ENCODE data around the gene ATXN7L1. TPM values are rescaled to one million over a fixed set of nuclear protein-coding genes. Genes with fewer than 3 reads are reported as not detected.
A peak's percentile ranks its signal among the peaks of the same experiment; 100 is the strongest.

The ATXN7L1 gene
- polyA plus RNA-seq, 6 donors from 2014 or later: 9.8 to 18.2 (median 10.8) TPM

DNA sequence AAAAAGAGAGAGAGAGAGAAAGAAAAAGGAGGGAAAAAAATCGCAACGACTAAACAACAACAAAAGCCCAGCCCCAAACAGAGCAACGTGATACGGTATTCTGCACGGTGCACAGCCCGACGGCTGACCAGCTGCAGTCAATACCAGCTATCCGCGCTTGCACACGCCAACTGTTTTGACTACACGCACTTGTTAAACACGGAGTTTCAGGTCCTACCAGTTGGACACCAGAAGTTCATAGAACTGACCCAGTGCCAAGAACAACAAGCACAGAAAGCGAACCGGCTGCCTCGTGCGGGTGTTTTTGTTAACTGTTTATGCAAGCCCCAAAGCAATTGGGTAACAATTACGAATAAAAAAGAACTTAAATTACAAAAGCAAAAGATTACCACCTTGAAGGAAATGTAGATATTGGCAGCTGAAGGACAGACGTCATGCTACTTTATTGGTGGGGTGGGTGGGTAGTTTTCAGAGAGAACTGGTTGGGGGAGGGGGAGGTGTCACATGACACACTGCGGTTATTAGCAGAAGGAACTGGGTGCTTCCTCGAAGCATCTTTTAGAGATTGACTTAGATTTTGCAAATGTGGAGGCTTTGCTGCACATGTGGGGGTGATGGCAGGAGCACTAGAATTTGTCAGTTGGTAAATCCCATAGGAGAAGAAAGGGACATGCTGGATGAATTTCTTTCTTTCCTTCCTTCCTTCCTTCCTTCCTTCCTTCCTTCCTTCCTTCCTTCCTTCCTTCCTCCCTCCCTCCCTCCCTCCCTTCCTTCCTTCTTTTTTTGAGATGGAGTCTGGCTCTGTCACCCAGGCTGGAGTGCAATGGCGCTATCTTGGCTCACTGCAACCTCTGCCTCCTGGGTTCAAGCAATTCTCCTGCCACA lies 184.5 kb downstream of the ATXN7L1 start:
- Mint-ChIP-seq H3K36me3 (peaks cover 4 to 7% of the 10 kb centered on the region in 2 donors), H3K27ac (peak overlapping the region; percentile 98 to 99 (median 99)), H3K9me3 (peaks cover 0 to 7% (median 5%) of the 10 kb centered on the region in 7 donors), H3K4me3 (peak overlapping the region; percentile 91 to 100 (median 96)), H3K4me1 (peaks cover 30 to 54% (median 53%) of the 10 kb centered on the region in 3 donors), H3K27me3 (peaks cover 0 to 4% (median 0%) of the 10 kb centered on the region in 3 donors)
- DNase-seq: peak; percentile 87
- ATAC-seq (ENCODE audit: low read depth in 2 of 2): peak; percentile 83 to 87

DNA sequence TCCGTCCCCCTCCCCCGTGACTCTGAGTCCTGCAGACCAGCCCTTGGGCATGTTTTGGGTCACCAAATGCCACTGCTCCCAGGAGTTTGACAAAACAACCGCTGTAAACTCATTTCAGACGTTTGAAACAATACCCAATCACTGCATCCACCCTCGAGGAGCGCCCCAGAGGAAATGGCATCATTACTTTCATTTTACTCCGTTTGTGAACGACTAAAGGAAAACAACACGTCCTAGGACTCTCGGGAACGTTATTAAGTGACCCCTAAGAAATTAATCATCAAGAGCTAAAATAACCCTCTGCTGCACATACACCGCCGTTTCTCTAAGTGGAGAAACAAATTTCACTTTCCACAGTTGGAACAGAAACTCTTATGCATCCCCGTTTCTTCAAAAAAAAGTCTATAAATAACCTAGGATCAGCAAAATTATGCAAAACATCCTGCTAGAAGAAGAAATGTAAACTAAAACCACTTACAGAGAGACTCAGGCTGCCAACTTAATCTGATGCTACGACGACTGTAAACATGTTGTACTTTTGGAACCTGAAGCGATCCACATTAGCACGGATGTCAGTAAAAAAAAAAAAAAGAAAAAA lies 185.2 kb downstream of the ATXN7L1 start:
- H3K4me1 Mint-ChIP-seq: peaks cover 30 to 54% (median 53%) of the 10 kb centered on the region in 3 donors
- ATAC-seq (ENCODE audit: low read depth in 2 of 2): peak; percentile 34 to 42
- H3K27me3 Mint-ChIP-seq: peaks cover 0 to 4% (median 0%) of the 10 kb centered on the region in 3 donors
- peak; percentile 35 for DNase-seq
- H3K9me3 Mint-ChIP-seq: no peaks in the 10 kb centered on the region
- H3K4me3 Mint-ChIP-seq: peak overlapping the region; percentile 91 to 100 (median 96)
- H3K27ac Mint-ChIP-seq: peak overlapping the region; percentile 98 to 99 (median 99)
- H3K36me3 Mint-ChIP-seq: peaks cover under 1 to 4% of the 10 kb centered on the region in 2 donors

DNA sequence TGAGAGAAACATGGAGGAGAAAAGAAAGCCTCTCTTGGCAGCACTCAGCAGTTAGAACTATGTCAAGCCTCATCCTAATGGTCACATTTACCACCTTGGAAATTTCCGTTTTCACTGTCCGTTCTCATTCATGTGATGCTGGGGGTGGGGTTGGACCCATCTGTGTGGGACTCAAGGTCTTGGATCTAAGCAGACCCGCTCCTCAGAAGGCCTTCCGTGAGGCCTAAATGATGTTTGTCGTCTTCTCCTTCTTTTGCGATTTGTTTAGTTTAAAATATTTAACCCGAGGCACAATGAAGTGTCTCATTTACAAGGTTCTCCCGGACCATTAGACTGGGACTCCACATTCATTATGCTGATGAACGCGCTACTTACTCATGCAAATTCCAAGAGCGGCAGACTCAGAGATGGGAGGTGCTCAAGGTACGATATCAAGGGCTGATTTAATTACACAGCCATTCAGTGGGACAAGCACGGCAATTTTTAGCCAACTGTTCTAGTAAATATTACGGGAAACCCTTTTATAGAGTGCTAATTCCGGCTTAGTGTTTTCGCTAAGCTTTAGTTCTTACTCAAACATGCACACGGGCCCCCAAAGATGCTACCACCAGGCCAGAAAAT lies 186.0 kb downstream of the ATXN7L1 start:
- no peaks in the 10 kb centered on the region for H3K36me3 Mint-ChIP-seq
- peaks cover 0 to 4% (median 0%) of the 10 kb centered on the region in 3 donors for H3K27me3 Mint-ChIP-seq
- peak overlapping the region; percentile 98 to 99 (median 99) for H3K27ac Mint-ChIP-seq
- H3K4me1 Mint-ChIP-seq: peaks cover 30 to 54% (median 48%) of the 10 kb centered on the region in 3 donors
- H3K4me3 Mint-ChIP-seq: peak overlapping the region; percentile 91 to 100 (median 96)
- no peak for ATAC-seq (ENCODE audit: low read depth in 2 of 2)
- no peak for DNase-seq
- H3K9me3 Mint-ChIP-seq: no peaks in the 10 kb centered on the region

DNA sequence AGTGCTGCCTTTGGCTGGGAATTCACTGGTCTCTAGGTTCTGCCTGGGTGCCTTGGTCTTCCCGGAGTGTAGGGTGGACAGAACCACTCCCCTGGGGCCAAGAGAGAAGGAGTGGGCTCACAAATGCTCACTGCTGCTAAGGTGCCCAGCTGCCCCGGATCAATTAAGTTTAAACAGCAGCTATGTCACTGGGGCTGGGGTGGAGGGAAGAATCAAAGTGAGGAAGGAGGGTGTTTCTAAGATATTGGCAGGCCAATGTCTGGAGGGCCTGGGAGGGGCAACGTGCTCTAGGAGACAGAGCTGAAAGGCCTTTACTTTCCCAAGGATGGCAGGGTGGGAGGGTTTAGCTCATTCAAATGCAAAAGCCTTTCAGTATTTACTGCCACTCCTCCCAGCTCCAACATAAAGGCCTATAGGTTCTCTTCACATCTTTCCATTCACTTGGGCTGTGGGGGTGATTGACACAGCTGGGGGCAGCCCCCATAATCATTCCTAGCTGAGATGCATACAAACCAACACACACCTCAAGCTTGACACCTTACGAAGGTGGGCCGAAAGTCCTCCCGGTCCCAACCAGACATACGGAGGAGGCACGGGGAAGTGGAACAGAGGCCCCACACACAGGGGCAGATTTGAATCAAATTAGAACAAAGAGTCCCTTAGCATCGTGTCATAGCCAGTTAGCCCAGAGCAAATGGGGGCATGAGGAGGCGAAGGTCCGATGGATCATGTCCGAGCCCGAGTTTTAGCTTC lies 187.2 kb downstream of the ATXN7L1 start:
- Mint-ChIP-seq H3K27ac (peak overlapping the region; percentile 29 to 98 (median 80)), H3K4me3 (peak overlapping the region in 5 of 8 donors; percentile 14 to 86 (median 43)), H3K36me3 (peaks cover under 1 to 9% of the 10 kb centered on the region in 2 donors), H3K27me3 (peaks cover 0 to 4% (median 0%) of the 10 kb centered on the region in 3 donors), H3K4me1 (peaks cover 36 to 58% (median 54%) of the 10 kb centered on the region in 3 donors), H3K9me3 (no peaks in the 10 kb centered on the region)
- DNase-seq: no peak
- ATAC-seq (ENCODE audit: low read depth in 2 of 2): no peak

DNA sequence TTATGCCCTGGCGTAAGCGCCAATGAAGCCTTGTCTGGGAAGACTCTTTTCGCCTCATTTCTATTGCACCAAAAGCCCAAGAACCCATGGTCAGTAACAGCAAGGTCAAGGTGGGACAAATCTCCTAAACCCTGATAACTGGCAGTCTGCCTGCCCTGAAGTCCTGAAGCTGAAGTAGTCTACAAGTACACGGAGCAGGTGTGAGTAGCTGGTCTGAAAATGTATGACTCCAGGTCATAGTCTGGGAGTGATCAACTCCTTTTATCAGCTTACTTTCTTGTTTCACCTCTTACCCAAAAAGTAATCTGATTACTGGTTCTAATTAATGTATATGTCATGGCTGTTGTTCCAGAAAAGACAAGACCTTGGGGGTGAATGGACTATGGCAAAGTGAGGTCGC lies 187.8 kb downstream of the ATXN7L1 start:
- peaks cover 7 to 15% of the 10 kb centered on the region in 2 donors for H3K36me3 Mint-ChIP-seq
- H3K9me3 Mint-ChIP-seq: no peaks in the 10 kb centered on the region
- H3K27me3 Mint-ChIP-seq: peaks cover 0 to 4% (median 0%) of the 10 kb centered on the region in 3 donors
- peak overlapping the region in 2 of 8 donors; percentile 76 to 86 for H3K4me3 Mint-ChIP-seq
- DNase-seq: no peak
- H3K27ac Mint-ChIP-seq: peak overlapping the region in 3 of 6 donors; percentile 44 to 98 (median 69)
- no peak for ATAC-seq (ENCODE audit: low read depth in 2 of 2)
- peaks cover 39 to 57% (median 51%) of the 10 kb centered on the region in 3 donors for H3K4me1 Mint-ChIP-seq

DNA sequence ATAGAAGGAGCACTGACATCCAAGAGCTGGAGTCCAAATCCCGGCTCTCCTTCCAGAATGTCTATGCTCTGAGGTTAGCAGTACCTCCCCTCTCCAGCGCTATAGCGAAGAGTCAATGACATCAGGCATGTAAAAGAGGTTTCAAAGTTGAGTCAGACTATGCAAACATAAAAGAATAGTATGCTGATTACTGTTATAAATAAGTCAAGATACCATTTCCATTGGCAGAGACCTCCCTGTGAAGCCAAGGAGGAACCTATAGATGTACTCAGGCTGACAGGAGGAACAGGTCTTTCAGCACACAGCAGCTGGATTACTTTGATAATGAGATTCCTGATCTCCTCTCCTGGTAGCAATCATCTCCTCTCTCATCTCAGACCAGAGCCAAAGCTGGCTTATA lies 191.2 kb downstream of the ATXN7L1 start:
- ATAC-seq (ENCODE audit: low read depth in 2 of 2) (no peak), DNase-seq (no peak)
- Mint-ChIP-seq H3K4me3 (no peak overlapping the region), H3K9me3 (no peaks in the 10 kb centered on the region), H3K36me3 (peaks cover 11 to 23% of the 10 kb centered on the region in 2 donors), H3K4me1 (peaks cover 21 to 31% (median 27%) of the 10 kb centered on the region in 3 donors), H3K27ac (peak overlapping the region in 1 of 6 donors; percentile 39), H3K27me3 (no peaks in the 10 kb centered on the region)

DNA sequence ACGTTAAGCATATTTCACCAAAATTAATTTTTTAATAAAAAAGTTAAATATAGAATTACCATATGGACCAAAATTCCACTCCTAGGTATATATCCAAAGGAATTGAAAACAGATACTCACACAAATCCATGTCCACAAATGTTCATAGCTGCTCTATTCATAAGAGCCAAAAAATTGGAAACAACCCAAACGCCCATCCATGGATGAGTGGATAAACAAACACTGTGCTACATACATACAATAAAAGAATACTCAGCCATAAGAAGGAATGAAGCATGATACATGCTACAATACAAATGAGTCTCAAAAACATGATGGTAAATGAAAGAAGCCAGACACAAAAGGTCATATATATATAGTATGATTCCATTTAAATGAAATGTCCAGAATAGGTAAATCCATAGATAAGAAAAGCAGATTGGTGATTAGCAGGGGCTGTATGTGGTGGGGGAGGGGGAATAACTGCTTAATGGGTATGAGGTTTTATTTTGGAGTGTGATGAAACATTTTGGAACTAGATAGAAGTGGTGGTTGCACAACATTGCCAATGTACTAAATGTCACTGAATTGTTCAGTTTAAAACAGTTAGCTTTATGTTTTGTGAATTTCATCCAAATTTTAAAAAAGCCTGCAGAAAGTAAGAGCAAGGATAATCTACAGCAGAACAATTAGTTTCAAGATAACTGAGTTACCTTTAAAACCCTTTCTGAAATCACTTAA lies 193.9 kb downstream of the ATXN7L1 start:
- no peaks in the 10 kb centered on the region for H3K27me3 Mint-ChIP-seq
- peaks cover 11 to 23% of the 10 kb centered on the region in 2 donors for H3K36me3 Mint-ChIP-seq
- ATAC-seq (ENCODE audit: low read depth in 2 of 2): no peak
- H3K9me3 Mint-ChIP-seq: no peaks in the 10 kb centered on the region
- no peak for DNase-seq
- H3K27ac Mint-ChIP-seq: peak overlapping the region in 1 of 6 donors; percentile 1
- peak overlapping the region in 1 of 8 donors; percentile 2 for H3K4me3 Mint-ChIP-seq
- H3K4me1 Mint-ChIP-seq: peaks cover 28 to 39% (median 34%) of the 10 kb centered on the region in 3 donors

DNA sequence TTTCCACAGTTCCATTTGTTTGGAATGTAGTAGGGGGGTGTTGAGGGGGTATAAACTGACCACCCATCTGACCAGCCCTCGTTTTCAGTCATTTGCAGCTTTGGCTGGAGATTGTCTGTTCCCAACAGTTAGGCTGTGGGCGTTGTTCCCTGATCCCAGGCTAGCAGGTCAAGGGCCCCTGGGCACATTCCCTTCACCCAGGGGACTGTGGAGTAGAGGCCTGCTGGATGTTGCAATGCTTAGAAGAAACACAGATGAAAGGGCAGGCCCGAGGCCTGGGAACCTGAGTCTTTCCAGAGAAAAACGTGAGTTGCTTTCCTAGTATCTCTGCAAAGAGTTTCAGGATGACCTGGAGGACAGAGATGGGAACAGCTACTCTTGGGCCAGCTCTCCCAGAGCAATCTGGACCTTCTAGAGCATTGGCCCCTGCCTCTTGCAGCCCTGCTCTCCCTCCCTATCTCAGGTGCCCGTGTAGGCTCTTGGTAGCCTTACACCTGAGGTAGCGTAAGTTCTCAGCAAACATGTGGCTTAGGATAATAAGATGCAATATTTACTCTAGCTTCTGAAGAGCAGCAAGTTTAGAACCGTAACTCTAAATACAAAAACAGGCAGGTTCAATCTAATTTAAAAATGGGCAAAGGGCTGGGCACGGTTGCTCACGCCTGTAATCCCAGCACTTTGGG lies 195.8 kb downstream of the ATXN7L1 start:
- H3K4me3 Mint-ChIP-seq: peak overlapping the region in 2 of 8 donors; percentile 53 to 59

DNA sequence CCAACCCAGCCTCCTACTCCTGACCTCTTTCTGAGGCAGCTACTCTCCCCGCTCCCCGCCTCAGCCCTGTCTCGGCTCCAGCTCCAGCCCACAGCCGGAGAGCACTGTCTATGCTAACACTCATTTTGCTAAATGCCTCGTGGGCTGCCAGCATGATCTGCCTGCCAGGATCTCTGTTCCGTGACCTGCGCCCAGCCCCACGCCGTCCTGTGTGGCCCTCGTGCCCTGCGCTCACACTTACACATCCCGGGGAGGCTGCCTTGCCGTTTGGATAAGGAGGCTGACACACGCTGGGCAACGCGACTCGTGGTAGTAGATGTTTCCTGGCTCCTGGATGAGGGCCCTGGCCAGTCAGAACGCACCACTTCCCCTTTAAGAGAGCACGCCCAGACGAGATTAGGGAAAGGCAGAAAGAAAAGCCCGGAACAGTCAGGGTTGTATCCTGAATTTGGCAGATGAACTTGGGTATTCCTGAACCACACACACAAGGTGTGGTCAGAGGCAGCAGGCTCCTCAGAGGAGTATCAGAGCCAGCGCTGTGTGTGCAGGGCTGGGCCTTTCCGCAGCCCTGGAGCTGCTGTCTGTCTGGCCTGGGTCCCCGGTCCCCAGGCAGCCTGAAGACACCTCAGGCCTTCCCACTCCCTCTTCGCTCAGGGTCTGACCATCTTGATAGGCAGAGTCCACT lies 197.4 kb downstream of the ATXN7L1 start:
- Mint-ChIP-seq H3K4me1 (peaks cover 56 to 59% (median 56%) of the 10 kb centered on the region in 3 donors), H3K9me3 (no peaks in the 10 kb centered on the region), H3K27me3 (no peaks in the 10 kb centered on the region), H3K27ac (peak overlapping the region; percentile 90 to 98 (median 92)), H3K36me3 (peaks cover 8 to 12% of the 10 kb centered on the region in 2 donors), H3K4me3 (peak overlapping the region; percentile 91 to 96 (median 94))
- peak; percentile 45 for DNase-seq
- peak; percentile 47 to 50 for ATAC-seq (ENCODE audit: low read depth in 2 of 2)

More for the DNA sequence above, 195.8 kb downstream of the ATXN7L1 start:
- no peak for DNase-seq
- H3K36me3 Mint-ChIP-seq: peaks cover 11 to 23% of the 10 kb centered on the region in 2 donors
- no peaks in the 10 kb centered on the region for H3K27me3 Mint-ChIP-seq
- peaks cover 46 to 56% (median 48%) of the 10 kb centered on the region in 3 donors for H3K4me1 Mint-ChIP-seq
- peak overlapping the region in 3 of 6 donors; percentile 76 to 91 (median 81) for H3K27ac Mint-ChIP-seq
- no peak for ATAC-seq (ENCODE audit: low read depth in 2 of 2)
- no peaks in the 10 kb centered on the region for H3K9me3 Mint-ChIP-seq

DNA sequence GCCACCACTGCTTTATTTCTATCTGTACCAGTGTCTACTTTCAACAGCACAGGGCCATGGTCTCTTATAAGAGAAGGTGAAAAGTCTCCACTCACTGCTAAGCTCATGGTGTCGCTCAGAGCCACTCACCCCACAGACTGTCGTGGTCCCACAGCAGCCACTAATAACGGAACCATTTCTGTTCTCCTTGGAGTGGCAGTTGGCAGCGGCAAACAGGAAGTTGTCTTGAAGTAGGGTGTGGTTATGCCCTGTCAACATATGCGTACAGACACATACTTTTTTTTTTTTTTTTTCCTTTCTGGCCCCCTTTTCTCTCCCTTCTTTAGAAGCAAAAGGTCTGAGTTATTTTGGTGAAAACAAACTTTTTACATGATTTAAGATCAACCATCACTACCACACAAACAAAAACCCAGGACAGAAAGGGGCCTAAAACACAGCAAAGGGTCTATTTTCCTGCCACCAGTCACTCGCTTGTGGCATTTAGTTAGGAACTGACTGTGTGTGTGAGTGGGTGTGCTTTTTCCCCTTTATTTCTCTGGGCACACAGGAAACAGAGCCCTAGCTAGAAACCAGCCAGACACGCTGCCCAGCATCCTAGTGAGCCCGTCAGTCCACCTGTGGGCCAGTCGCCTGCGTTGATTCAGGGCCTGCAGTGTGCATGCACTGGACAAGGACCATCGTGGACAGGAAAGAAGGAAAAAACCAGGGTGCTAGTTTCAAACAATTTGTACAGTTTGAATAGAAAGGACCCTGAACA lies 198.4 kb downstream of the ATXN7L1 start:
- Mint-ChIP-seq H3K27me3 (no peaks in the 10 kb centered on the region), H3K9me3 (no peaks in the 10 kb centered on the region), H3K27ac (peak overlapping the region; percentile 90 to 98 (median 94)), H3K4me3 (peak overlapping the region; percentile 91 to 96 (median 94)), H3K36me3 (peaks cover 4 to 8% of the 10 kb centered on the region in 2 donors), H3K4me1 (peaks cover 51 to 65% (median 64%) of the 10 kb centered on the region in 3 donors)
- peak; percentile 68 for DNase-seq
- peak; percentile 91 for ATAC-seq (ENCODE audit: low read depth in 2 of 2)

DNA sequence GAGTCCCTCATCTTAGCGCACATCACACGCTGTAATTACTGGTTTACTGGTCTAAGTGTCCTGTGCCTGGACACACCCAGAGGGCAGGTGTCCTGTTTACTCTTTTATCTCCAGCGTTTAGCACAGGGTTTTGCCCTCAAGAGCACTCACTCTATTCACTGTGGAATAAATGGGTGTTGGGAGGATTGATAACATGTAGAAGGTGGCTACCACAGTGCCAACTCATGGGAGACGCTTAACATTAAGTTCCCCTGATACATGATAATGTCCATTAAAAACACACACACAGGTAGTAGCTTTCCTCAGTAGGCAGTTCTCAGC lies 199.0 kb downstream of the ATXN7L1 start:
- DNase-seq: no peak
- Mint-ChIP-seq H3K4me1 (peaks cover 51 to 71% (median 69%) of the 10 kb centered on the region in 3 donors), H3K4me3 (peak overlapping the region in 7 of 8 donors; percentile 91 to 96 (median 93)), H3K9me3 (no peaks in the 10 kb centered on the region), H3K27ac (peak overlapping the region in 5 of 6 donors; percentile 90 to 98 (median 94)), H3K36me3 (peaks cover 4 to 8% of the 10 kb centered on the region in 2 donors), H3K27me3 (no peaks in the 10 kb centered on the region)
- ATAC-seq (ENCODE audit: low read depth in 2 of 2): no peak

All from naive B cell (primary cell).